Glomerular endothelial cell (primary cell): ENCODE measurements around the gene VEZT. TPM values are rescaled to one million over a fixed set of nuclear protein-coding genes. Genes with fewer than 3 reads are reported as not detected.

ENCODE experiments used
- total RNA-seq: library from RNA; depleted of rRNA; stranded (reverse); fragments of >200 nt; gene quantifications from 2 replicates; pipeline ENCODE4 v1.2.3, GENCODE V29; 2015

Gene VEZT
- total RNA-seq, 1 donor from 2014 or later: 70.5 TPM

Other genes starting within 250 kb of the VEZT start
- 117 and 179 TPM in 2 replicates for gene NDUFA12, start 214.1 kb upstream of the VEZT start, total RNA-seq
- gene NR2C1, start 144.2 kb upstream of the VEZT start, total RNA-seq: 15.6 and 39.1 TPM in 2 replicates
- gene FGD6, start 340 bp upstream of the VEZT start, total RNA-seq: 12.3 and 14.1 TPM in 2 replicates